Endothelial cell of umbilical vein (primary cell): ENCODE results near the gene OLFML2B. TPM values are rescaled to one million over a fixed set of nuclear protein-coding genes. Genes with fewer than 3 reads are reported as not detected.

Source experiments
- BruUV-seq: library from RNA; stranded (reverse); fragments of 400-500 nt; replicated peaks from 2 replicates; lab custom pipeline; 2021; lab: Mats Ljungman, UMichigan
- CTCF ChIA-PET: fragments of 300-600, 350-600 bp; sonication (Branson Sonifier 250); formaldehyde crosslinking; loops from one replicate; lab custom pipeline; 2021; ENCODE audit warnings: antibody characterized with exemption, inconsistent platforms; lab: Charles Lee
- POLR2A ChIA-PET: fragments of 300-600, 350-600 bp; sonication (Branson Sonifier 250); formaldehyde crosslinking; loops from one replicate; lab custom pipeline; 2021; ENCODE audit warnings: antibody characterized with exemption, inconsistent platforms; lab: Charles Lee
- DNase-seq: peaks from one replicate; pipeline ENCODE4 v3.0.0-alpha.2; 2011; ENCODE audit warnings: low read depth, low spot score
- FAIRE-seq: peaks from 2 replicates; lab custom pipeline; 2011; peaks lifted over from hg19 to GRCh38; lab: Jason Lieb, UNC
- H2AFZ ChIP-seq: 2 replicates; pipeline ENCODE4 v1.6.0; 2012; ENCODE audit warnings: low read depth, low read length, control low read depth, inconsistent platforms
- H3K27ac ChIP-seq: 2 replicates; pipeline ENCODE4 v1.5.1; 2011; ENCODE audit warnings: low read depth, mild to moderate bottlenecking, control low read depth, low read length, moderate library complexity; ENCODE audit not compliant: insufficient read depth
- H3K27me3 ChIP-seq, 2 experiments: 2 replicates each; pipeline versions ENCODE4 v1.6.0 to v1.6.1; 2011; ENCODE audit warnings: low read length in 2 of 2, mixed read lengths in 1 of 2; ENCODE audit not compliant: control insufficient read depth in 2 of 2, insufficient read depth in 2 of 2
- H3K36me3 ChIP-seq, 2 experiments: 2 replicates in 1 of 2; 3 replicates in 1 of 2; pipeline ENCODE4 v1.5.1; 2011; ENCODE audit warnings: low read length in 2 of 2, mild to moderate bottlenecking in 1 of 2, moderate library complexity in 1 of 2; ENCODE audit not compliant: control insufficient read depth in 2 of 2, insufficient read depth in 2 of 2; ENCODE audit errors: extremely low read depth in 1 of 2
- H3K4me1 ChIP-seq: 3 replicates; pipeline ENCODE4 v1.5.1; 2011; ENCODE audit warnings: mild to moderate bottlenecking, low read length; ENCODE audit not compliant: control insufficient read depth, insufficient read depth; ENCODE audit errors: extremely low read depth
- H3K4me2 ChIP-seq: 2 replicates; pipeline ENCODE4 v1.6.1; 2011; ENCODE audit warnings: low read length, control low read depth, mixed read lengths; ENCODE audit not compliant: insufficient read depth
- H3K4me3 ChIP-seq, 3 experiments: fragments of 200-600 bp in 1 of 3; sonication (generic), shearing (Covaris generic) in 1 of 3; replicated peaks in 1 of 3; 2 replicates each; pipeline ENCODE4 v1.5.1; 2011 to 2016; ENCODE audit warnings: control low read depth in 3 of 3, low read length in 3 of 3, mild to moderate bottlenecking in 2 of 3, inconsistent platforms in 1 of 3, low read depth in 1 of 3, moderate library complexity in 1 of 3; ENCODE audit not compliant: insufficient read depth in 1 of 3
- H3K79me2 ChIP-seq: 2 replicates; pipeline ENCODE4 v1.6.0; 2012; ENCODE audit warnings: low read length, inconsistent platforms; ENCODE audit not compliant: control insufficient read depth, insufficient read depth
- H3K9ac ChIP-seq: replicated peaks from 2 replicates; pipeline ENCODE3; 2011; ENCODE audit warnings: low read length, control low read depth; ENCODE audit not compliant: insufficient read depth; ENCODE audit errors: extremely low read depth
- H3K9me1 ChIP-seq: replicated peaks from 3 replicates; pipeline ENCODE4 v1.6.0; 2011; ENCODE audit warnings: mild to moderate bottlenecking, low read length; ENCODE audit not compliant: control insufficient read depth, insufficient read depth; ENCODE audit errors: extremely low read depth
- H3K9me3 ChIP-seq: replicated peaks from 2 replicates; pipeline ENCODE4 v1.5.1; 2012; ENCODE audit warnings: low read length, inconsistent platforms; ENCODE audit not compliant: control insufficient read depth, insufficient read depth
- H4K20me1 ChIP-seq: replicated peaks from 2 replicates; pipeline ENCODE3; 2011; ENCODE audit warnings: mild to moderate bottlenecking, low read length; ENCODE audit not compliant: control insufficient read depth, insufficient read depth; ENCODE audit errors: extremely low read depth
- EZH2 ChIP-seq: IDR thresholded peaks from 2 replicates; pipeline ENCODE4 v1.6.1; 2012; ENCODE audit warnings: borderline replicate concordance, low read depth, mild to moderate bottlenecking, moderate library complexity, low read length, inconsistent platforms; ENCODE audit not compliant: severe bottlenecking
- FOS ChIP-seq: IDR thresholded peaks from 2 replicates; pipeline ENCODE4 v1.6.1; 2011; ENCODE audit warnings: mild to moderate bottlenecking, low read length, moderate library complexity, borderline replicate concordance; ENCODE audit not compliant: insufficient read depth
- GATA2 ChIP-seq: IDR thresholded peaks from 2 replicates; pipeline ENCODE4 v1.7.0; 2011; ENCODE audit warnings: low read depth, mild to moderate bottlenecking, moderate library complexity, mixed read lengths, low read length; ENCODE audit not compliant: insufficient read length, insufficient read depth
- JUN ChIP-seq: IDR thresholded peaks from 2 replicates; pipeline ENCODE4 v1.6.1; 2011; ENCODE audit warnings: borderline replicate concordance, low read depth; ENCODE audit not compliant: insufficient read length, insufficient read depth
- MYC ChIP-seq: IDR thresholded peaks from one replicate; pipeline ENCODE4 v1.6.1; 2011; ENCODE audit warnings: mild to moderate bottlenecking, low read depth, low read length
- POLR2A ChIP-seq: IDR thresholded peaks from 2 replicates; pipeline ENCODE4 v1.6.1; 2012; ENCODE audit warnings: low read depth, mild to moderate bottlenecking, control low read depth, low read length
- POLR2AphosphoS5 ChIP-seq: IDR thresholded peaks from 2 replicates; pipeline ENCODE4 v1.6.1; 2012; ENCODE audit warnings: low read depth, mild to moderate bottlenecking, control low read depth, low read length, moderate library complexity; ENCODE audit not compliant: insufficient read depth
- dilution Hi-C: fragments of 300-500 bp; cut with MboI; formaldehyde crosslinking; loops from one replicate; pipeline ENCODE4 v1.15.0; 2019; ENCODE audit warnings: low sequenced_read_pairs; ENCODE audit not compliant: extremely low pct_ligation_motif_present
- intact Hi-C: fragments of 100-400 bp; cut with micrococcal nuclease; formaldehyde crosslinking; loops from one replicate; pipeline ENCODE4 v1.10.0; 2022
- polyA plus RNA-seq, 4 experiments: library from polyadenylated mRNA; depleted of rRNA in 3 of 4; stranded (reverse) in 3 of 4; unstranded in 1 of 4; fragments of >200 nt; gene quantifications; 2 replicates each; pipeline versions ENCODE4 v1.2.1 to v1.2.3, GENCODE V29; 2011 to 2012; ENCODE audit warnings: missing spikeins in 1 of 4
- total RNA-seq: library from RNA; stranded (reverse); gene quantifications from 2 replicates; pipeline ENCODE4 v1.2.3, GENCODE V29; 2021
- TF ChIP-seq, protein P1 (sequence below), 2 donors: IDR thresholded peaks; 1 replicate in 1 of 2; 2 replicates in 1 of 2; pipeline ENCODE4 v1.5.1; 2011; ENCODE audit warnings: low read length in 2 of 2, mild to moderate bottlenecking in 2 of 2, moderate library complexity in 2 of 2, control low read depth in 1 of 2, inconsistent platforms in 1 of 2, low read depth in 1 of 2; ENCODE audit not compliant: insufficient read depth in 1 of 2; ENCODE audit errors: extremely low read depth in 1 of 2
- TF ChIP-seq, protein P2 (sequence below): IDR thresholded peaks from 2 replicates; pipeline ENCODE4 v1.6.1; 2011; ENCODE audit not compliant: insufficient read depth, insufficient read length

Gene OLFML2B
- total and polyA plus RNA-seq, 2 donors (not counting 3 experiments of a cell fraction or from before 2014, with no cell fraction given), result 0.58 to 0.62 TPM

DNA sequence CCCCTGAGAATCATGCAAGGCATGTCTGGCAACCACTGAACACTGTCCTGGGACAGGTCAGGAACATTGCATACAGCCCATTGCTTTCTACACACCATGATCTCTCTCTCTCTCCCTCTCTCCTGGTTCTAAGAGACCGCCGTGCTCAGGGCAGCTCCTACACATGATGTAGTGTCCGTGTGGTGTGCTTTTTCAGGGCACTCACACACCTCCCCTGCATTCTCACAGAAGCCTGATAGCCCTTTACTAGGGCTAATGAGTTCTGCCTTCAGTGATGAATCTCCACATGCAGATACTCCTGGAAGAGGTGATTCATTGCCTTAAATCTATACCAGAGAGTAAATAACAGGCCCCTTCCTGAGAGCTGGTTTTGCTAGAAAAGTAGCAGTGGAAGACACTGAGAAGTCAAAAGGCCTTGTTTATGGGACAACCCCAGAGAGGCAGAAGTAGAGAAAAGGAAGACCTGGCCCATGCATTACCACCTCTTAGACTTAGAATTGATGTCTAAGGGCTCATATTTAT, 7.2 kb upstream of the OLFML2B start:
- intact Hi-C loops, result loop anchor here (10.0 kb wide), 1 partner anchor 266 kb away; the partner anchor contains the start of gene ATF6
- DNase-seq (no peak), FAIRE-seq (no peak)
- no peaks in the 10 kb centered on the region for H3K36me3 ChIP-seq
- no peak overlapping the region for H2AFZ ChIP-seq
- no peaks in the 10 kb centered on the region for H4K20me1 ChIP-seq
- H3K27ac ChIP-seq, result no peak overlapping the region
- dilution Hi-C loops, result no loop called here
- no peaks in the 10 kb centered on the region for H3K9me1 ChIP-seq
- ChIA-PET CTCF (interaction anchor here (9.5 kb wide), 1 partner anchor 238 kb away, joined by 754 read pairs; no protein-coding TSS in a partner anchor), POLR2A (no interaction called here)
- H3K9me3 ChIP-seq, result no peaks in the 10 kb centered on the region
- no peak overlapping the region for H3K4me2 ChIP-seq
- no TSS peak for BruUV-seq
- peaks cover 6% of the 10 kb centered on the region for H3K4me1 ChIP-seq
- TF ChIP-seq, protein P1, sequence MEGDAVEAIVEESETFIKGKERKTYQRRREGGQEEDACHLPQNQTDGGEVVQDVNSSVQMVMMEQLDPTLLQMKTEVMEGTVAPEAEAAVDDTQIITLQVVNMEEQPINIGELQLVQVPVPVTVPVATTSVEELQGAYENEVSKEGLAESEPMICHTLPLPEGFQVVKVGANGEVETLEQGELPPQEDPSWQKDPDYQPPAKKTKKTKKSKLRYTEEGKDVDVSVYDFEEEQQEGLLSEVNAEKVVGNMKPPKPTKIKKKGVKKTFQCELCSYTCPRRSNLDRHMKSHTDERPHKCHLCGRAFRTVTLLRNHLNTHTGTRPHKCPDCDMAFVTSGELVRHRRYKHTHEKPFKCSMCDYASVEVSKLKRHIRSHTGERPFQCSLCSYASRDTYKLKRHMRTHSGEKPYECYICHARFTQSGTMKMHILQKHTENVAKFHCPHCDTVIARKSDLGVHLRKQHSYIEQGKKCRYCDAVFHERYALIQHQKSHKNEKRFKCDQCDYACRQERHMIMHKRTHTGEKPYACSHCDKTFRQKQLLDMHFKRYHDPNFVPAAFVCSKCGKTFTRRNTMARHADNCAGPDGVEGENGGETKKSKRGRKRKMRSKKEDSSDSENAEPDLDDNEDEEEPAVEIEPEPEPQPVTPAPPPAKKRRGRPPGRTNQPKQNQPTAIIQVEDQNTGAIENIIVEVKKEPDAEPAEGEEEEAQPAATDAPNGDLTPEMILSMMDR (IDR thresholded peaks at IDR 0.05; ENCODE audit: extremely low read depth in 1 of 2, insufficient read depth in 1 of 2, low read depth in 1 of 2, low read length in 2 of 2), result no peak
- TF ChIP-seq, protein P2, sequence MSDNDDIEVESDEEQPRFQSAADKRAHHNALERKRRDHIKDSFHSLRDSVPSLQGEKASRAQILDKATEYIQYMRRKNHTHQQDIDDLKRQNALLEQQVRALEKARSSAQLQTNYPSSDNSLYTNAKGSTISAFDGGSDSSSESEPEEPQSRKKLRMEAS, result no peak
- TF ChIP-seq POLR2A (no peak), EZH2 (no peak), JUN (no peak), MYC (no peak), GATA2 (no peak), FOS (no peak), POLR2AphosphoS5 (no peak)
- H3K4me3 ChIP-seq, result no peak overlapping the region
- peaks cover 3 to 11% of the 10 kb centered on the region in 2 experiments for H3K27me3 ChIP-seq
- H3K79me2 ChIP-seq, result no peaks in the 10 kb centered on the region
- H3K9ac ChIP-seq, result no peak overlapping the region
